GM12864 (cell line): ENCODE measurements around the gene NR1H2.

Experiments used
- DNase-seq: peaks from one replicate; pipeline ENCODE4 v3.0.0-alpha.2; 2011; ENCODE audit warnings: low read depth
- H3K4me3 ChIP-seq: 2 replicates; pipeline ENCODE4 v1.5.1; 2011; ENCODE audit warnings: mild to moderate bottlenecking, low read depth, low read length, control low read depth
- CTCF ChIP-seq: IDR thresholded peaks from 2 replicates; pipeline ENCODE4 v1.5.1; 2011; ENCODE audit warnings: low read depth, mild to moderate bottlenecking, moderate library complexity, low read length, control low read depth, inconsistent platforms; ENCODE audit errors: missing control alignments

The NR1H2 gene

GRCh38 chr19:50399368-50399745, 23.1 kb downstream of the NR1H2 start:
- DNase-seq = no peak
- no peak overlapping the region for H3K4me3 ChIP-seq
- no peak for TF ChIP-seq CTCF

GRCh38 chr19:50401605-50402450, 25.6 kb downstream of the NR1H2 start:
- TF ChIP-seq CTCF = no peak
- DNase-seq = no peak
- H3K4me3 ChIP-seq = no peak overlapping the region

- H3K4me3 ChIP-seq = no peak overlapping the region
- no peak for TF ChIP-seq CTCF
- no peak for DNase-seq
Observed at GRCh38 chr19:50402544-50403301, 26.5 kb downstream of the NR1H2 start.

GRCh38 chr19:50406156-50406820, 30.0 kb downstream of the NR1H2 start:
- DNase-seq = no peak
- TF ChIP-seq CTCF = no peak
- no peak overlapping the region for H3K4me3 ChIP-seq

GRCh38 chr19:50406829-50407228, 30.6 kb downstream of the NR1H2 start:
- H3K4me3 ChIP-seq = no peak overlapping the region
- DNase-seq = no peak
- TF ChIP-seq CTCF = no peak

- no peak for DNase-seq
- no peak for TF ChIP-seq CTCF
Observed at GRCh38 chr19:50409347-50409746, 33.1 kb downstream of the NR1H2 start.

More at GRCh38 chr19:50409347-50409746, 33.1 kb downstream of the NR1H2 start:
- no peak overlapping the region for H3K4me3 ChIP-seq
